Parathyroid adenoma (tissue), 2 donors: ENCODE measurements around the gene CD1D.

Experiments used
- H2AFZ ChIP-seq: fragments of 300-600 bp; sonication (generic); one replicate; pipeline ENCODE4 v1.7.0; 2017; ENCODE audit warnings: antibody characterized with exemption, mild to moderate bottlenecking
- H3K27ac ChIP-seq: fragments of 300-600 bp; sonication (generic); one replicate; pipeline ENCODE4 v1.7.0; 2017
- H3K27me3 ChIP-seq: fragments of 300-600 bp; sonication (generic); one replicate; pipeline ENCODE4 v1.7.0; 2017; ENCODE audit warnings: low read length; ENCODE audit not compliant: control insufficient read depth, insufficient read depth
- H3K36me3 ChIP-seq: fragments of 300-600 bp; sonication (generic); one replicate; pipeline ENCODE4 v1.7.0; 2017; ENCODE audit warnings: low read length; ENCODE audit not compliant: control insufficient read depth, insufficient read depth
- H3K4me1 ChIP-seq: fragments of 300-600 bp; sonication (generic); one replicate; pipeline ENCODE4 v1.7.0; 2017; ENCODE audit warnings: control low read depth
- H3K4me2 ChIP-seq: fragments of 300-600 bp; sonication (generic); one replicate; pipeline ENCODE4 v1.7.0; 2017; ENCODE audit warnings: low read length
- H3K4me3 ChIP-seq: fragments of 300-600 bp; sonication (generic); one replicate; pipeline ENCODE4 v1.7.0; 2017; ENCODE audit warnings: low read depth, low read length
- H3K79me2 ChIP-seq: fragments of 300-600 bp; sonication (generic); one replicate; pipeline ENCODE4 v1.7.0; 2017; ENCODE audit warnings: control low read depth
- H3K9ac ChIP-seq: fragments of 300-600 bp; sonication (generic); one replicate; pipeline ENCODE4 v1.7.0; 2017; ENCODE audit warnings: mild to moderate bottlenecking
- H3K9me3 ChIP-seq: fragments of 300-600 bp; sonication (generic); one replicate; pipeline ENCODE4 v1.7.0; 2017; ENCODE audit warnings: low read length; ENCODE audit not compliant: control insufficient read depth
- TF ChIP-seq, protein P1 (sequence below): fragments of 300-600 bp; sonication (generic); IDR thresholded peaks from one replicate; pipeline ENCODE4 v1.7.0; 2017; ENCODE audit warnings: antibody characterized with exemption, mild to moderate bottlenecking
- donor health status: primary hyperparathyroidism.

The CD1D gene

DNA sequence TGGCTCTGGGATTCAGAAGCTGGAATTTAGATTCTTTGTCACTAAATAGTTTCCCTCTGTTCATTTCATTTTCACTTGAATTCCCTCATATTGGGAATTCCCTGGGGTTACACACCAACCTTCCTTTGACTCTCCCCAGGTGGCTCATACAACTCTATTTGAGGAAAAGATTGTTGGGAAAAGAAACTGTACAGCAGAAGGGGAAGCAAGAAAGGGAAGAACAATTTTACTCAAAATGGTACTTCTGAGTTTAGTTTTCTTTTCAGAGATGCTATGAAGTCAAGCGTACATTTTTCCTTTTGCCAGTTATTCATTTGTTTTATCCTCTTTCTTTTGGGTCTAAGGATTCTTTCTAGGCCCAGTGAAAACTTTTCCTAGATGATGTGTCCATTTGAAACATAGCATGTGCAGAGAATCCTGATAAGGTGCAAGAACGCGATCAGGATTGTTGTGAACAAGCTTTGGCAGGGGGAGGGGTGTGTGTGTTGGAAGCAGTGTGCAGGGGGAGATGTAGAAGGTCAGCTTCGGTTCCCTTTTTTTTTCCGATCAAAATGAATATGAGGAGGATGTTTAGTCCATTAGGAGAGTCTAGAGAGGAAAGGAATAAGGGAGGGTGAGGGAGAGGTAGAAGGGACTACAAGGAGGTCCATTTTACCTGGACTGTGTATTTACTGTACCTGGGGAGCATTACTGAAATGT is 26.8 kb upstream of the CD1D start:
- no peaks in the 10 kb centered on the region for H3K9me3 ChIP-seq
- H3K4me1 ChIP-seq: no peaks in the 10 kb centered on the region
- H3K9ac ChIP-seq: no peak overlapping the region
- no peak overlapping the region for H3K27ac ChIP-seq
- H3K36me3 ChIP-seq: no peaks in the 10 kb centered on the region
- no peaks in the 10 kb centered on the region for H3K79me2 ChIP-seq
- H3K27me3 ChIP-seq: no peaks in the 10 kb centered on the region
- H3K4me3 ChIP-seq: no peak overlapping the region
- TF ChIP-seq, protein P1, sequence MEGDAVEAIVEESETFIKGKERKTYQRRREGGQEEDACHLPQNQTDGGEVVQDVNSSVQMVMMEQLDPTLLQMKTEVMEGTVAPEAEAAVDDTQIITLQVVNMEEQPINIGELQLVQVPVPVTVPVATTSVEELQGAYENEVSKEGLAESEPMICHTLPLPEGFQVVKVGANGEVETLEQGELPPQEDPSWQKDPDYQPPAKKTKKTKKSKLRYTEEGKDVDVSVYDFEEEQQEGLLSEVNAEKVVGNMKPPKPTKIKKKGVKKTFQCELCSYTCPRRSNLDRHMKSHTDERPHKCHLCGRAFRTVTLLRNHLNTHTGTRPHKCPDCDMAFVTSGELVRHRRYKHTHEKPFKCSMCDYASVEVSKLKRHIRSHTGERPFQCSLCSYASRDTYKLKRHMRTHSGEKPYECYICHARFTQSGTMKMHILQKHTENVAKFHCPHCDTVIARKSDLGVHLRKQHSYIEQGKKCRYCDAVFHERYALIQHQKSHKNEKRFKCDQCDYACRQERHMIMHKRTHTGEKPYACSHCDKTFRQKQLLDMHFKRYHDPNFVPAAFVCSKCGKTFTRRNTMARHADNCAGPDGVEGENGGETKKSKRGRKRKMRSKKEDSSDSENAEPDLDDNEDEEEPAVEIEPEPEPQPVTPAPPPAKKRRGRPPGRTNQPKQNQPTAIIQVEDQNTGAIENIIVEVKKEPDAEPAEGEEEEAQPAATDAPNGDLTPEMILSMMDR: no peak
- H2AFZ ChIP-seq: no peak overlapping the region
- no peak overlapping the region for H3K4me2 ChIP-seq

DNA sequence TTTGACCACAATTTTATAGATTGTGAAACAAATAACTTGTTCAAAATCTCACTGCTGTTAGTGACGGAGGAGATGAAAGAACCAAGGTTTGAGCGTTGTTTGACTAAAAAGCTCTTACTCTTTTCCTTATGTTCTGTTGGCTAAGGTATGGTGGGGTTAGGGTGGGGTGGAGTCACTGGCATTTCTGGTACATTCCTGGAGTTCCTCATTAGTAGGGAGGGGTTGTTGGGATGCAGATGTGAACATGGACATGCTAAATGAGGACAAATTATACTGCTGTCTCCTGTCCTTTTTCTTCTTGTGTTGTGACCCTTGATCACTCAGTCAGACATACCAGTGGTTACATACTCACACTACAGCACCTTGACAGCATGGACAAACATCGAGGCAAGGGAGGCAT is 26.2 kb upstream of the CD1D start:
- Histone ChIP-seq H2AFZ (no peak overlapping the region), H3K4me1 (no peaks in the 10 kb centered on the region), H3K79me2 (no peaks in the 10 kb centered on the region), H3K27ac (no peak overlapping the region), H3K27me3 (no peaks in the 10 kb centered on the region), H3K4me3 (no peak overlapping the region), H3K4me2 (no peak overlapping the region), H3K9ac (no peak overlapping the region), H3K9me3 (no peaks in the 10 kb centered on the region), H3K36me3 (no peaks in the 10 kb centered on the region)
- TF ChIP-seq, protein P1: no peak

DNA sequence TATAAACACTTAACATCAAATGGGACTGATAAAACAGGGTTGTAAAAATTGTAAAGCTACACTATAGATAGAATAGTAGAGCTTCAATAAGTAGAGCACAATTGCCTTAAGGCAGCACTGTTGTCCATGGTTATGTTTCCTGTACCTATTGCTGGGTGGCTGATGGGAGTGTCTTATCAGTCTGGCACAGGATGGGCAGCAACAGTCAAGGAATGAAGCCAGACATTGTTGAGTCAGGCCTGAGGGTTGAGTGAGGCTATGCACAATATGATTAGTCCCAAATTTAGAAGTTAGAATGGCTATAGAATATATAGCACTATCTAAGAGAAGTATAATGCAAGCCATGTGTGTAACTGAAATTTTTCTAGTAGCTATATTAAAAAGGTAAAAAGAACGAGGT is 25.0 kb upstream of the CD1D start:
- H3K36me3 ChIP-seq: no peaks in the 10 kb centered on the region
- H3K4me3 ChIP-seq: no peak overlapping the region
- H3K4me1 ChIP-seq: no peaks in the 10 kb centered on the region
- H3K27ac ChIP-seq: no peak overlapping the region
- no peaks in the 10 kb centered on the region for H3K9me3 ChIP-seq
- no peak overlapping the region for H3K4me2 ChIP-seq
- H3K79me2 ChIP-seq: no peaks in the 10 kb centered on the region
- H3K9ac ChIP-seq: no peak overlapping the region
- no peaks in the 10 kb centered on the region for H3K27me3 ChIP-seq
- TF ChIP-seq, protein P1: no peak
- no peak overlapping the region for H2AFZ ChIP-seq

DNA sequence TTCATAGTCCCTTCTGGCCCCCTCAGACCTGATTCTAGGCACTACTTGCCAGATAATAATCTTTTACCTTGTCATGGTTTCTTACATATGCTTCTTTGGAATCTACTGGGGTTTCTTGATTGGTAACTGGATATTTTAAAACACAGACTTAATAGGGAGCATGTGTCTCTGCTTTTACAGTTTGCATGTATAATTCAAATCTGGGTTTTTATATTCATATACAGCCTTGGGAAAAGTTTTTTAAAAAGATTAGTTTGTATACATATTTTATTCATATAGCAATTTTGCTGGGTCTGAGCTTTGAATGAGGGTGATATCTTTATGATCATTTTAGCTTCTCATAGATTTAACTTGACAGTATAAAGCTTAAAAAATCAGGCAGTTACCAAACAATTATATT is 21.1 kb upstream of the CD1D start:
- Histone ChIP-seq H3K79me2 (no peaks in the 10 kb centered on the region), H3K4me1 (no peaks in the 10 kb centered on the region), H3K9me3 (no peaks in the 10 kb centered on the region), H2AFZ (no peak overlapping the region), H3K4me3 (no peak overlapping the region), H3K27ac (no peak overlapping the region), H3K4me2 (no peak overlapping the region), H3K27me3 (no peaks in the 10 kb centered on the region), H3K9ac (no peak overlapping the region), H3K36me3 (no peaks in the 10 kb centered on the region)
- TF ChIP-seq, protein P1: no peak

DNA sequence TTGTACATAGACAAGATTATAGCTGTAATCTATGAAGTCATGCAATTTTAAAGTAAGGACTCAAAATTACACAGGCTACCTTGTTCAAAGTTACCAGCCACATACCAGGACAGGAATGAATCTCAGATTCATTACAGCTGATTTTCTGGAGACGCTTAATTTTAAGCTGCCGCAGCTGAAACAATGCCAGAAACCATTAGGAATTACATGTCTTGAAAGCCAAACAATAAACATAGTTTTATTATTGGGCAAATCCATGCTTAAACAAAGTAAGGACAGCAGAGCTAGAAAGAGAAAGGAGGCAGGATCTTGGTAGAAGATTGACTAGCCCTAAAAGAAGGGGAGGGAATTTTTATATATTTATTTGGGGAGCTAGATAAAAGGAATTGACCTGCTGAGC is 19.2 kb upstream of the CD1D start:
- H3K4me1 ChIP-seq: no peaks in the 10 kb centered on the region
- no peak overlapping the region for H2AFZ ChIP-seq
- no peaks in the 10 kb centered on the region for H3K27me3 ChIP-seq
- no peak overlapping the region for H3K9ac ChIP-seq
- no peaks in the 10 kb centered on the region for H3K36me3 ChIP-seq
- no peak overlapping the region for H3K27ac ChIP-seq
- H3K4me2 ChIP-seq: no peak overlapping the region
- H3K9me3 ChIP-seq: no peaks in the 10 kb centered on the region
- H3K79me2 ChIP-seq: no peaks in the 10 kb centered on the region
- H3K4me3 ChIP-seq: no peak overlapping the region
- TF ChIP-seq, protein P1: no peak
